IPS-20b (cell line): ENCODE results near the gene RPL21.
"Not testable (repeated sequence)": the region's sequence is repeated elsewhere in the genome, so short reads cannot be mapped to it uniquely, and the experiment has no call there.

Experiments used
- H3K27ac ChIP-seq: one replicate; pipeline ENCODE4 v1.5.1; 2013; ENCODE audit warnings: low read length
- H3K27me3 ChIP-seq: 2 replicates; pipeline ENCODE4 v1.6.1; 2013; ENCODE audit warnings: mild to moderate bottlenecking, low read length, inconsistent platforms; ENCODE audit not compliant: insufficient read depth
- H3K36me3 ChIP-seq: 2 replicates; pipeline ENCODE4 v1.6.1; 2013; ENCODE audit warnings: low read depth, mild to moderate bottlenecking, inconsistent platforms, low read length, moderate library complexity; ENCODE audit not compliant: insufficient read depth
- H3K4me1 ChIP-seq: 2 replicates; pipeline ENCODE4 v1.6.1; 2013; ENCODE audit warnings: mild to moderate bottlenecking, control low read depth, inconsistent platforms, low read length, moderate library complexity; ENCODE audit not compliant: insufficient read depth
- H3K4me3 ChIP-seq: 2 replicates; pipeline ENCODE4 v1.5.1; 2013; ENCODE audit warnings: mild to moderate bottlenecking, low read length, inconsistent platforms
- H3K9ac ChIP-seq: 2 replicates; pipeline ENCODE4 v1.6.1; 2013; ENCODE audit warnings: low read depth, mild to moderate bottlenecking, inconsistent platforms, low read length, moderate library complexity
- H3K9me3 ChIP-seq: 2 replicates; pipeline ENCODE4 v1.6.1; 2013; ENCODE audit warnings: mild to moderate bottlenecking, low read depth, low read length, inconsistent platforms; ENCODE audit not compliant: insufficient read depth

Gene RPL21

DNA sequence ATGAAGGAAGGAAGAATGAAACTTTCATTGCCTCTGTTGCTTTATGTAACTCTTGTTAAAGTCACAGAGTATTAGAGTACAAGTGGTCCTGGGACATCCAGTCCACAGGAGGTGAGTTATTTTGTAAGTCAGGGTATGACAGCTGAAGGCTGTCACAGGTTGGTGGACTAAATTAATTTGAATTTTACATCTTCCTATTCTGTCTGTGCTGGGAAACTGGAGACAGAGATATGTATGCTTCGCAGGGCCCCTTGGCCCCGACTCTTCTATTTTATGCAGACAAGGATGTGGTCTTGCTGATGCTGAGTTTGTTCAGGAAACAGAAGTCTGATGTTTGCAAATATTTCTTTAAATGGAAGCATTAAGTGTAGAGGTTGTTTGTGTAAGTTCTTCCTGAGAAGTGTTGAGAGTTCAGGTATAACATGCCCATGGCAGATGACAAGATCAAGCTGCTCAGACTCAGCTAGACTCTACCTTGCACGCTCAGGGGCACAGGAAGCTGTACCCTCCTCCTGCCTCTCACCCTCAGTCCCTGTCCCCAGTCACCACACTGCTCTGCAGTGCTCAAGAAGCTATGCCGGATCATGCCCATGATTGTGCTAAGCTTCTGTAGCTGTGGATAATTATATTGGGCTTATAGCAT, 42.6 kb downstream of the RPL21 start:
- no peaks in the 10 kb centered on the region; the same call in 1 of the 2 replicates for H3K27me3 ChIP-seq
- no peak overlapping the region for H3K9ac ChIP-seq
- no peak overlapping the region for H3K27ac ChIP-seq
- no peak overlapping the region for H3K4me3 ChIP-seq
- no peaks in the 10 kb centered on the region for H3K9me3 ChIP-seq
- H3K4me1 ChIP-seq = no peaks in the 10 kb centered on the region
- H3K36me3 ChIP-seq = no peaks in the 10 kb centered on the region

DNA sequence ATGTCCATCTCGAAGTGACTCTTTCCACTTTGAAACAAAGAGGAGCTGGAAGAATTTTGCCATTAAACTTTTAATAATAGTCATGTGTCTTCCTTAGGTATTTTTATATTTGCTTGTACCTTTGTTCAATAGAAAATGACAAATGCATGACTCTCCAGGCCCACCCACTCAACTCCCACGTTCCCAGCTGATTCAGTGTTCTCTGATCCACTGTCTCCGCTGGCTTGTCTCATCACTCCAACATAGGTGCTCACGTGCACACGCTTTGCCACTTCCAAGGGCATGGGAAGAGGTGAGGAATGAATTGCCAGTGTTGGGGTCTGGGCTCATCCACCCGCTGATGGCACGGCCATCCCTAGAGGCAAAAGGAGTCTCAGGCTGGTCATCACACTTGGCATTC, 43.7 kb downstream of the RPL21 start:
- H3K36me3 ChIP-seq = no peaks in the 10 kb centered on the region
- no peaks in the 10 kb centered on the region for H3K4me1 ChIP-seq
- no peaks in the 10 kb centered on the region; the same call in 1 of the 2 replicates for H3K27me3 ChIP-seq

DNA sequence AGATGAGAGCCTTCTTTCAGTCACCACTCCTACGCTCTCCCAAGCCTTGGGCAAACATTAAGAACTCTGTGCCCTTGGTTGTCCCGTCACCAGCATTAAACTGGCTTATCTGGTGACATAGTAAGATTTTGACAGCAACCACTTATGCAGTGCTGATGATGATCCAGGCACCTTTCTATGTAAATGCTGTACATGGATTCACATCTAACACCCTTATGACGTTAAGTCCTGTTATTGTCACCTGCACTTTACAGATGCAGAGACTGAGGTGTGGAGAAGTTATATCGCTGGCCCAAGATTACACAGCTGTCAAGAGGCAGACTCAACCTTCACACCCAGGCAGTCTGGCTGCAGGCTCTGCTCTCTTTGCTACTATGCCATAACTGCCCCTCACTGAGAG, 44.3 kb downstream of the RPL21 start:
- no peaks in the 10 kb centered on the region; the same call in 1 of the 2 replicates for H3K27me3 ChIP-seq
- H3K9me3 ChIP-seq = no peaks in the 10 kb centered on the region
- H3K4me1 ChIP-seq = no peaks in the 10 kb centered on the region
- H3K4me3 ChIP-seq = no peak overlapping the region
- H3K27ac ChIP-seq = no peak overlapping the region
- H3K9ac ChIP-seq = no peak overlapping the region
- H3K36me3 ChIP-seq = no peaks in the 10 kb centered on the region

More for the DNA sequence above, 43.7 kb downstream of the RPL21 start:
- H3K9me3 ChIP-seq = no peaks in the 10 kb centered on the region
- no peak overlapping the region for H3K9ac ChIP-seq
- H3K4me3 ChIP-seq = no peak overlapping the region
- no peak overlapping the region for H3K27ac ChIP-seq

DNA sequence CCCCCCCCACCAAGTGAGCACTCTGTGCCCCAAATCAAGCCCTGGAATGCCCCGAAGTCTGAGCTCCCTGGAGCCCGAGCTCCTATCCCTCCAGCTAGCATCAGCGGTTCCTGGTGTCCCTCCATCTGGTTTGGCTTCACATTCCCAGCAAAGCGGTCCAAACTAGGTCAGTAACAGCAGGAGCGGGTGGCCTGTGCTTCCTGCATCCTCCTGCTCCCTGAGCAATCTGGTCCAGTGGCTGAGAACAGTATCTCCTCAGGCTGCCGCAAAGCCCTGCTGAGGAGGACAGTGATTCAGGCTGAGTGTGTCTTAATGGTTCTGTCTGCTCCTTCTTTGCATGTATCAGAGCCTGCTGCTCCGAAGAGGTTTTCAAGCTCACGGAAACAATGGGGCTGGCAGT, 45.1 kb downstream of the RPL21 start:
- Histone ChIP-seq H3K9ac (no peak overlapping the region), H3K4me1 (no peaks in the 10 kb centered on the region), H3K27me3 (no peaks in the 10 kb centered on the region; the same call in 1 of the 2 replicates), H3K9me3 (no peaks in the 10 kb centered on the region), H3K4me3 (no peak overlapping the region), H3K27ac (no peak overlapping the region), H3K36me3 (no peaks in the 10 kb centered on the region)

DNA sequence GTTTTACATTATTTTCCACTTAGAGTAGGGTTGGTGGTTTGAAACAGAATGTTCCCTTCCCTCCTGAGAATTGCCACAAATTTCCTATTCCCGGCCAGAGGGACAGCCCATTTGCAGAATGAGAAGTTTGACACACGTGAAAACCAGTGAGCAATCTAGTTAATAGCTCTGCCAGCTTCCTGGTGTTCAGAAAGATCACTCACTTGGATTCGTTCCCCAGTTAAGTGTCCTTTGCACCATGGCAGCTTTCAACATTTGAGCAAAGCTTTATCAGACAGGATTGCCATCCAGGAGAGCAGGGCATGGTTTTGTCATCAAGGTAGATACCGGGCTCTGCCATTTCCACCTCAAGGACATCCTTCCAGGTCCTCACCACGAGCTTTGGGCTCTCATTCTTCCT, 47.5 kb downstream of the RPL21 start:
- no peaks in the 10 kb centered on the region for H3K9me3 ChIP-seq
- no peaks in the 10 kb centered on the region; the same call in 1 of the 2 replicates for H3K27me3 ChIP-seq
- no peaks in the 10 kb centered on the region for H3K36me3 ChIP-seq
- H3K9ac ChIP-seq = no peak overlapping the region
- H3K27ac ChIP-seq = no peak overlapping the region
- no peak overlapping the region for H3K4me3 ChIP-seq
- H3K4me1 ChIP-seq = no peaks in the 10 kb centered on the region

DNA sequence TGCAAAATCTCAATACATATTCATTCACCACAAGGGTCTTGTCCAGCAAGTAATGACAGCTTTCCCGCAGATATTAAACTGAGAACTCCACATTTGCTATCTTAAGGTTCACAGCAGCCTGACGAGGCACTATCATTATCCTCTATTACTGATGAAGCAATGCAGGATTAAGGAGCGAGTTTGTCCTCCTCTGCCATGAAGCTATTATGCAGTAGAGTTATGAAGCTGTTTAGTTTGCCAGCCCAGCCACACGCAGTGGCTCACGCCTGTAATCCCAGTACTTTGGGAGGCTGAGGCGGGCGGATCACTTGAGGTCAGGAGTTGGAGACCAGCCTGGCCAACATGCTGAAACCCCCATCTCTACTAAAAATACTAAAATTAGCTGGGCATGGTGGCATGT, 49.0 kb downstream of the RPL21 start:
- not testable (repeated sequence) for H3K9ac ChIP-seq, H3K36me3 ChIP-seq, H3K27ac ChIP-seq, H3K27me3 ChIP-seq, H3K9me3 ChIP-seq, H3K4me1 ChIP-seq, H3K4me3 ChIP-seq

DNA sequence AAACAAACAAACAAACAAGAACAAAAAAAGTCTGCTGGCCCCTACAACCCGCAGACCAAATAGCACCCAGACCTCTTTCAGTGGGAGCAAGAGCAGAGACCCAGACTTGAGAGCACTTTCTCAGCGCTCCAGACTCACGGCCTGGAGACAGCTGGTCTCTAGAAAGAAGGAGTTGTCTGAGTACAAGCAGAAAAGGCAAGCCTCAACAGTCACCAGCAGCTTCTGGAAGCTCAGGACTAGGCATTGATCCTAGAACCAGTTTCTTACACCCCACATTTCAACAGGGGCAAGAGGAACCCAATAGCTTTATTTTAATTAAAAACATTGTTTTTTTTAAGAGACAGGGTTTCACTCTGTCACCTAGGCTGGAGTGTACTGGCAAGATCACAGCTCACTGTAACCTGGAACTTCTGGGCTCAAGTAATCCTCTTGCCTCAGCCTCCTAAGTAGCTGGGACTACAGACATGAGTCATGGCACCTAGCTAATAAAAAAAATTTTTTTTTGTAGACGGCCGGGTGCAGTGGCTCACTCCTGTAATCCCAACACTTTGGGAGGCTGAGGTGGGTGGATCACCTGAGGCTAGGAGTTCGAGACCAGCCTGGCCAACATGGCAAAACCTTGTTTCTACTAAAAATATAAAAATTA, 49.7 kb downstream of the RPL21 start:
- H3K9ac ChIP-seq = no peak overlapping the region
- no peak overlapping the region for H3K27ac ChIP-seq
- H3K9me3 ChIP-seq = no peaks in the 10 kb centered on the region
- no peaks in the 10 kb centered on the region for H3K4me1 ChIP-seq
- no peaks in the 10 kb centered on the region for H3K36me3 ChIP-seq
- no peaks in the 10 kb centered on the region; the same call in 1 of the 2 replicates for H3K27me3 ChIP-seq
- no peak overlapping the region for H3K4me3 ChIP-seq

DNA sequence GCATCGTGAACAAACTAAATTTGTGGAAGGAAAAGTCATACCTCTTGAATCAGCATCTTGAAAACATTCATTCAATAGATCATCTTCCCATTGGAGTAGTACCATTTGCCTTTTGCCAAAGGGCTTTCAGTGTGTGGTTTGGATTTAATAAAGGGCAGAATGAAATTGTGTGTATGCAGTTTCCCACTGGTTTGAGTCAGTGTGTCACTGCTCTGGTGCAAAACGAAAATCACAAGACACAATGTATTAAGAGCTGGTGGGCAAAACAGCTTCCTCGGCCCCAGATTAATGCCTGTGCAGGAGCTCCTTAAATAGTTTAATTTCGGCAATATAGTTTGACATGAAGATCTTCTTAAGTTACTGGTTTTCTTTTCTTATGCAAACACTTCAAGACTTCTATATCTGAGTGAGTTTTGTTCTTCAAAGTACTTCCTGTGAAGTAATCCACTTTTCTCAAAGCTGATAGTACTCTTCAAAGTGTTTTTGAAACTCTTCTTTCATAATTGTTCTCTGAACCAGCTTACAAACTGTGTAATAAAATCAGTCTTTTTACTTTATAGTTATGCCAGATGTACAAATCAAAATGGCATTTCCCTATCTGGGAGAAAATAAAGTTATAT, 51.4 kb downstream of the RPL21 start:
- Histone ChIP-seq H3K27me3 (no peaks in the 10 kb centered on the region), H3K27ac (no peak overlapping the region), H3K36me3 (no peaks in the 10 kb centered on the region), H3K9me3 (no peaks in the 10 kb centered on the region), H3K4me1 (no peaks in the 10 kb centered on the region), H3K4me3 (no peak overlapping the region), H3K9ac (no peak overlapping the region)

DNA sequence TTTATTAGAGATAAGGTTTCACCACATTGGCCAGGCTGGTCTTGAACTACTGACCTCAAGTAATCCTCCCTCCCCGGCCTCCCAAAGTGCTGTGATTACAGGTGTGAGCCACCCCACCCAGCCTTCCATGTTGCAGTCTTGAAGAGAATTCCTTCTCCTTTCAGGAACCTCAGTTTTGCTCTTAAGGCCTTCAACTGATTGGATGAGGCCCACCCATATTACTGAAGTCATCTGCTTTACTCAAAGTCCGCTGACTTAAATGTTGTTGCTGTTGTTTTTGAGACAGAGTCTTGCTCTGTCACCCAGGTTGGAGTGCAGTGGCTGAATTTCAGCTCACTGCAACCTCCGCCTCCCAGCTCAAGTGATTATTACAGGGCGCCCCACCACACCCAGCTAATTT, 52.7 kb downstream of the RPL21 start:
- Histone ChIP-seq H3K27me3 (no peaks in the 10 kb centered on the region), H3K36me3 (no peaks in the 10 kb centered on the region), H3K9ac (no peak overlapping the region), H3K4me1 (no peaks in the 10 kb centered on the region), H3K4me3 (no peak overlapping the region), H3K27ac (no peak overlapping the region), H3K9me3 (no peaks in the 10 kb centered on the region)

DNA sequence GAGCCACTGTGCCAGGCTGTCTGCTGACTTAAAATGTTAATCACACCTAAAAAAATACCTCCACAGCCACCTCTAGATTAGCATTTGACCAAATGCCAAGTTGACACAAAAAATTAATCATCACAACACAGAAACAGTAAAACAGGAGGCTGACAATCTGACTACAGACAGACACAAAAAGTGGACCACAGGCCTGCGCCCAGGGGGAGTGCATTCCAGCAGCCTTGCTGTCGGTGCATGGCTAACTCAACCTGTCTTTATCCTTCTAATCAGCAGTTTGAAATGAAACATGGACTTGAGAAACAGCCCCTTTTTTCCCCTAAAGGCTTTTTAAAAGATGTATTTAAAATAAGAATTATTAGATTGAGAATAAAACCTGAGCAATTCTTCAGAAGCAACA, 53.3 kb downstream of the RPL21 start:
- H3K27ac ChIP-seq = no peak overlapping the region
- no peaks in the 10 kb centered on the region for H3K4me1 ChIP-seq
- H3K9ac ChIP-seq = no peak overlapping the region
- no peak overlapping the region for H3K4me3 ChIP-seq
- no peaks in the 10 kb centered on the region for H3K36me3 ChIP-seq
- H3K9me3 ChIP-seq = no peaks in the 10 kb centered on the region
- no peaks in the 10 kb centered on the region for H3K27me3 ChIP-seq
